Astrocyte of the cerebellum (primary cell): ENCODE data around the gene OSBPL3.

Source experiments
- DNase-seq: peaks from one replicate; pipeline ENCODE4 v3.0.0-alpha.2; 2011; ENCODE audit warnings: low read depth
- H3K4me3 ChIP-seq: 2 replicates; pipeline ENCODE4 v1.5.1; 2011; ENCODE audit warnings: mild to moderate bottlenecking, low read depth, low read length, moderate library complexity
- in situ Hi-C: cut with HindIII; loops from 2 replicates; pipeline ENCODE4 v1.10.0; 2017; ENCODE audit warnings: low sequenced_read_pairs
- TF ChIP-seq, protein P1 (sequence below): IDR thresholded peaks from 2 replicates; pipeline ENCODE4 v1.5.1; 2012; ENCODE audit warnings: low read length, low read depth, moderate library complexity, mild to moderate bottlenecking; ENCODE audit errors: missing control alignments

Gene OSBPL3

DNA sequence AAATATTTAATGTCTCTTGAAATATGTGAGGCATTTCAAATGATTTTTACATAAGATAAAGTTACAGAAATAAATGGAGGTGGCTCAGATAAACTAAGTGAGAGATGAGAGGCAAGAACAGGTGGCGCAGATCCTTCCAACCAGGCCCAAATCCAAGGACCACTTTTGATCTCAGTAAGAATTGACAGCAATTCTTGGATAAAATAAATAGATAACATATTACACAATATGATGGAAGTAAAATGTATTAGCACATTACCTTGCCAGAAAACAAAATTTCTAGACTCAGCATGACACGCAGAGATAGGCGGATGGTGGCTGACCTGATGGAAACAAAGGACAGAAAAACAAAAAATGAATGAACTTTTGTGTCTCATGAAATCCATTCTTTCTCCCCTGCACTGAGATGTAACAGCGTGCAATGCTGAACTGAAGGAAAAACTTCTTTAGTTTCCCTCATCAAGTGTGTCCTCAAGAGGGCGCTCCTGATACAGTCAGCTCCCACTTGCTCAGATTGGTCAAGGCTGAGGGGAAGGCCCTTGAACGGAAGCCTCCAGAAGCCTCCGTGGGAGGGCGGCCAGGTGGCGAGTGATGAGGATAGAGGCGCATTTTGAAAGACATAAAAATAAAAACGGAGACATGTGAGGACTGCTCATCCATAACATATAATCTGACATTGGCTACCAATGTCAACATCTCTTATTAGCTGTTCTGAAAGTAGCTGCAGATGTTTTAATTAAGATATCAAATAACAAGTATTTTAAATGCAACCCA lies 159.9 kb downstream of the OSBPL3 start:
- no peak overlapping the region for H3K4me3 ChIP-seq
- in situ Hi-C loops: loop anchor here (25.0 kb wide), 1 partner anchor 242 kb away; no protein-coding TSS in a partner anchor
- peak; percentile 84 for DNase-seq
- TF ChIP-seq, protein P1, sequence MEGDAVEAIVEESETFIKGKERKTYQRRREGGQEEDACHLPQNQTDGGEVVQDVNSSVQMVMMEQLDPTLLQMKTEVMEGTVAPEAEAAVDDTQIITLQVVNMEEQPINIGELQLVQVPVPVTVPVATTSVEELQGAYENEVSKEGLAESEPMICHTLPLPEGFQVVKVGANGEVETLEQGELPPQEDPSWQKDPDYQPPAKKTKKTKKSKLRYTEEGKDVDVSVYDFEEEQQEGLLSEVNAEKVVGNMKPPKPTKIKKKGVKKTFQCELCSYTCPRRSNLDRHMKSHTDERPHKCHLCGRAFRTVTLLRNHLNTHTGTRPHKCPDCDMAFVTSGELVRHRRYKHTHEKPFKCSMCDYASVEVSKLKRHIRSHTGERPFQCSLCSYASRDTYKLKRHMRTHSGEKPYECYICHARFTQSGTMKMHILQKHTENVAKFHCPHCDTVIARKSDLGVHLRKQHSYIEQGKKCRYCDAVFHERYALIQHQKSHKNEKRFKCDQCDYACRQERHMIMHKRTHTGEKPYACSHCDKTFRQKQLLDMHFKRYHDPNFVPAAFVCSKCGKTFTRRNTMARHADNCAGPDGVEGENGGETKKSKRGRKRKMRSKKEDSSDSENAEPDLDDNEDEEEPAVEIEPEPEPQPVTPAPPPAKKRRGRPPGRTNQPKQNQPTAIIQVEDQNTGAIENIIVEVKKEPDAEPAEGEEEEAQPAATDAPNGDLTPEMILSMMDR: peak; percentile 92

DNA sequence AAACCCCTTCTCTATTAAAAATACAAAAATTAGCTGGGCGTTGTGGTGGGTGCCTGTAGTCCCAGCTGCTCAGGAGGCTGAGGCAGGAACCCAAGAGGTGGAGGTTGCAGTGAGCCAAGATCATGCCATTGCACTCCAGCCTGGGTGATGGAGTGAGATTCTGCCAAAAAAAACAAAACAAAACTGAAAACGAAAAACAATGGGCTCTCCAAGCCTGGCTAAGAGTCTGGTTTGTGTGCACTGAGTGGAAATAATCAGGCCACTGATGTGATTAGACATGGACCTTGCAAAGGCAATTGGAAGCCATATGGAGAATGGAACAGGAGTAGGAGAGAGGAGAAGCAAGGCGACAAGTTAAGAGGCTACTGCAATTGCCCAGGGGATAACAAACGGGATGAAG lies 162.6 kb downstream of the OSBPL3 start:
- H3K4me3 ChIP-seq: no peak overlapping the region
- TF ChIP-seq, protein P1: no peak
- no peak for DNase-seq
- in situ Hi-C loops: loop anchor here (25.0 kb wide), 1 partner anchor 245 kb away; no protein-coding TSS in a partner anchor

- DNase-seq: no peak
- in situ Hi-C loops: loop anchor here (25.0 kb wide), 1 partner anchor 245 kb away; no protein-coding TSS in a partner anchor
- no peak overlapping the region for H3K4me3 ChIP-seq
- TF ChIP-seq, protein P1: no peak
These were observed 163.1 kb downstream of the OSBPL3 start for GRCh38 chr7:24816868-24817267.

DNA sequence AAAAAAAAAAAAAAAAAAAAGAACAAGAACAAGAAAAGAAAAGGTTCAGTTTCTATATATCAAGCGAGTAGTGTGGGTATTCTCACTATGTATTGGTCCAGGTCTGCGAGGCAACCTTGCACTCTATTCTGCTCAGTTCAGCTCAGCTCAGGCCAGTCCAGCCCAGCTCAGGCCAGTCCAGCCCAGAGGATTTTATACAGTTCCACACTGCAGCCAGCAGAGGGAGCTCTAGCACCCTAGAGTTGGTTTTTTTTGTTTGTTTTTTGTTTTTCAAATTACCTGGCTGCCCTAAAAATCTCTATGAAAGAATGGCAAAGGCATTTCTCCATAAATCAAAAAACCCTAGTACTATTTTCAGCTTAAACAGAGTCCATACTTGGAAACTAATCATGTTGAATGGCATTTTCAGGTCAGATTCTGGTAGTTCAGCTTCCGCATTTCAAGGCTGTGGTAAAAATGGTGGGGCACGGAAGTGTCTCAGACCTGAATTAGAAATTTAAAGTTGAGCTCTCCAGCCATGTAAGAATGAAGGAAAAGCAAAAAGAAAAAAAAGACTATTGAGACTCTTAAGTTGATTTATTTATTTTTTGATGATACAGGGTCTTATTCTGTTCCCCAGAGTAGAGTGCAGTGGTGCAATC lies 167.6 kb downstream of the OSBPL3 start:
- in situ Hi-C loops: loop anchor here (25.0 kb wide), 1 partner anchor 250 kb away; no protein-coding TSS in a partner anchor
- DNase-seq: no peak
- TF ChIP-seq, protein P1: peak; percentile 87
- H3K4me3 ChIP-seq: no peak overlapping the region

GRCh38 chr7:24808518-24808917 lies 171.5 kb downstream of the OSBPL3 start:
- in situ Hi-C loops: loop anchor here (25.0 kb wide), 1 partner anchor 254 kb away; no protein-coding TSS in a partner anchor
- no peak overlapping the region for H3K4me3 ChIP-seq
- DNase-seq: no peak
- TF ChIP-seq, protein P1: no peak

- DNase-seq: no peak
- no peak overlapping the region for H3K4me3 ChIP-seq
- in situ Hi-C loops: loop anchor here (25.0 kb wide), 1 partner anchor 260 kb away; no protein-coding TSS in a partner anchor
- TF ChIP-seq, protein P1: no peak
These were observed 177.7 kb downstream of the OSBPL3 start for GRCh38 chr7:24802300-24802699.
